BLaER1 (cell line): ENCODE results near the gene BRD3OS.
A peak's percentile ranks its signal among the peaks of the same experiment; 100 is the strongest.

Experiments used
- H3K27ac ChIP-seq: shearing (Covaris generic); formaldehyde crosslinking; 2 replicates; pipeline ENCODE4 v1.8.1; 2022
- H3K27me3 ChIP-seq: shearing (Covaris generic); formaldehyde crosslinking; 2 replicates; pipeline ENCODE4 v1.8.1; 2022
- H3K36me3 ChIP-seq: shearing (Covaris generic); formaldehyde crosslinking; 2 replicates; pipeline ENCODE4 v1.8.1; 2022
- H3K4me1 ChIP-seq: shearing (Covaris generic); formaldehyde crosslinking; 2 replicates; pipeline ENCODE4 v1.8.1; 2022
- H3K4me2 ChIP-seq: shearing (Covaris generic); formaldehyde crosslinking; 2 replicates; pipeline ENCODE4 v1.8.1; 2022
- H3K4me3 ChIP-seq: shearing (Covaris generic); formaldehyde crosslinking; 2 replicates; pipeline ENCODE4 v1.8.1; 2022
- H3K9ac ChIP-seq: shearing (Covaris generic); formaldehyde crosslinking; 2 replicates; pipeline ENCODE4 v1.8.1; 2022
- H3K9me3 ChIP-seq: shearing (Covaris generic); formaldehyde crosslinking; 2 replicates; pipeline ENCODE4 v1.8.1; 2022
- H4K20me1 ChIP-seq: shearing (Covaris generic); formaldehyde crosslinking; 2 replicates; pipeline ENCODE4 v1.8.1; 2022
- Cebpa-rat ChIP-seq: shearing (Covaris generic); IDR thresholded peaks from 2 replicates; pipeline ENCODE4 v1.8.1; 2022

The BRD3OS gene

DNA sequence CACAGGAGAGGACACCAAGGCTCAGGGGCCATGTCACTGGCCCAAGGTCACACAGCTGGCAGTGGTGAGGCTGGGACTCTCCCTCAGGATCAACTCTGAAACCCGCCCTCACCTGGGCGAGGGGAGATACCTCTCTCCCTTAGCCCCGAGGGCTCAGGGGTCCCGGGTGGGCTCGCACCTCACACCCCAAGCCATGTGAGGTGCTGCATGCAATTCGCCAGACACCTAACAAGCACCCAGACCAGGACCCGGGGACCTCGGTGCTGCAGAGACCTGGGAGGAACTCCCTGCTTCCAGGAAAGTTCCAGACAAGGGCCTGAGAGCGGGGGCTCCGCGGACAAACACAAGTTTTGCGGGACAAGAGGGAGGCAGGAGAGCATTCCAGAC is 23.3 kb downstream of the BRD3OS start:
- Histone ChIP-seq H3K4me1 (peaks cover 16% of the 10 kb centered on the region), H3K27ac (no peak overlapping the region), H3K4me2 (no peak overlapping the region), H3K9me3 (no peaks in the 10 kb centered on the region), H3K9ac (no peak overlapping the region), H3K36me3 (peaks cover 96% of the 10 kb centered on the region), H3K27me3 (no peaks in the 10 kb centered on the region), H3K4me3 (no peak overlapping the region), H4K20me1 (peaks cover 100% of the 10 kb centered on the region)
- no peak for TF ChIP-seq Cebpa-rat

DNA sequence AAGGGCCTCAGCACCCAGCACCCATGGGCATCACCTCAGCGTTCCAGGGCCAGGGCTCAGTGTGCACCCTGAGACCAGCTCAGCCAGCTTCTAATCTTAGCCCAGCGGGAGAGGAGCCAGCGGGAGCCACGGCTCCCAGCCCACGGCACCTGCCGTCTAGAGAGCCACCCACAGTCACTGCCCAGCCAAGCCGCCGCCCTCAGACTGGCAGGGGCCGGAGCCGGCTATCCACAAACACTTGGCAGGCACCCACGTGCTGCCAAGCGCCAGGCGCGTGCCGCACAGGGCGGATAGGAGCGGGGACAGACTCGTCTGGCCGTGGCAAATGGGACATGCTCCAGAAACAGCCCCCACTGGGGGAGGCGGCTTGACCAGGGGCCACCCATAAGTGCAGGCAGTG is 24.0 kb downstream of the BRD3OS start:
- no peak overlapping the region for H3K27ac ChIP-seq
- H3K27me3 ChIP-seq, result no peaks in the 10 kb centered on the region
- H3K9ac ChIP-seq, result no peak overlapping the region
- no peak for TF ChIP-seq Cebpa-rat
- no peak overlapping the region for H3K4me2 ChIP-seq
- H3K4me3 ChIP-seq, result no peak overlapping the region
- peaks cover 22% of the 10 kb centered on the region for H3K4me1 ChIP-seq
- no peaks in the 10 kb centered on the region for H3K9me3 ChIP-seq
- peaks cover 100% of the 10 kb centered on the region for H4K20me1 ChIP-seq
- peaks cover 89% of the 10 kb centered on the region for H3K36me3 ChIP-seq

DNA sequence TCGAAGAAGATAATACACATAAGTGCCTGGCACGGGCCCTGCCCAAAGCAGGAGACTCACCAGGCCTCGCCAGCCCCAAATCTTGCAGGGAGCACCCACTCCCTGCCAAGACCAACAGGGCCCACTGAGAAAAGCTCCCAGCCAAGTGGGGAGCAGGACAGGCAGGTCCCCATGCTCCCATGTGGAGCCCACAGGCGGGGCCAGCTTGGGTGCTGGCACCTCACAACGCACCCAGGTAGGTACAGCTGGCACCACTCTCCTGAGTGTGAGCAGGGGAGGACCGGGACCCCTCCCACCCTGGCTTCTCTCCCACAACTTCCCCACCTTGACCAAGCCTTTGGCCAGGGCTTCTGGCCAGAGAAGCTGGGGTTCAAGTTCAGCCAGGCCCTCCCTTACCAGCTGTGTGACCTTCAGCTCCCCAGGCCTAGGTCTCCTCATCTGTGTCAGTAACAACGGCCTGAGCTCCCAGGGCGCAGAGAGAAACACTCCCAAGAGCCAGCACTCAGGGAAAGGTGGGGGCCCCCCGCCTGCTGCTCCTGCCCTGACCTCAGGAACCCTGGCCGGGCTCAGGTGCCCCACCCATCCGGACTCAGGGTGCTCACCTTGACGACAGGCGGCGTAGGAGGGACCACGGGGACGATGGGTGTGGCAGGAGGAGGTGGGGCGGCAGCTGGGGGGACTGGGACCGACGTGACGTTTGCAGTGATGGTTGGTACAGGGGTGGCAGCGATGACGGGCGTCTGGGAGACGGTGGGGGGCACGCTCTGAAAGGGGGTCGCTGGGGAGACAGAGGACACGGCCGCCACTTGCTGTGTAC is 24.7 kb downstream of the BRD3OS start:
- TF ChIP-seq Cebpa-rat, result no peak
- H3K9ac ChIP-seq, result no peak overlapping the region

DNA sequence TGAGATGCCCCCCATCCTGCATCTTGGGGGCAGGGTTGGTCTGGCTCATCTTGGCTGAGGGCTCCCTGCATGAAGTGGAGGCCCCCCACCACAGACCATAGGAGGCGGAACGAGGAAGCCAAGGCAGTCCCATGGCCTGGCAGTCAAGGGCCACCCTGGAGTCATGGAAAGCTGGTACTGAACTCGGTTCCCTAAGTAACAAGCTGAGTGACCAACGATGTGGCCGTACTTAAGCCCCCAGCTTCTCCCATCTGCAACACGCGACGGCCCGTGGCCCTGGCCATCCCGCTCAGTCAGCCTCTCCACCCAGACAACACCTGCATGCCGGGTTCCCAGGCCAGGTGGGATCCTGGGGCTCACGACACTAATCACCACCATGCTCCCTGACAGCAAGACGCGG is 25.4 kb downstream of the BRD3OS start:
- H3K36me3 ChIP-seq, result peaks cover 83% of the 10 kb centered on the region
- H3K9ac ChIP-seq, result no peak overlapping the region
- H3K4me3 ChIP-seq, result no peak overlapping the region
- no peak overlapping the region for H3K27ac ChIP-seq
- no peak overlapping the region for H3K4me2 ChIP-seq
- no peak for TF ChIP-seq Cebpa-rat
- H4K20me1 ChIP-seq, result peaks cover 100% of the 10 kb centered on the region
- no peaks in the 10 kb centered on the region for H3K27me3 ChIP-seq
- H3K9me3 ChIP-seq, result no peaks in the 10 kb centered on the region
- peaks cover 37% of the 10 kb centered on the region for H3K4me1 ChIP-seq

More for the DNA sequence above, 24.7 kb downstream of the BRD3OS start:
- Histone ChIP-seq H3K9me3 (no peaks in the 10 kb centered on the region), H3K36me3 (peaks cover 83% of the 10 kb centered on the region), H3K4me3 (no peak overlapping the region), H3K27ac (no peak overlapping the region), H4K20me1 (peaks cover 100% of the 10 kb centered on the region), H3K27me3 (no peaks in the 10 kb centered on the region), H3K4me1 (peaks cover 30% of the 10 kb centered on the region), H3K4me2 (no peak overlapping the region)

DNA sequence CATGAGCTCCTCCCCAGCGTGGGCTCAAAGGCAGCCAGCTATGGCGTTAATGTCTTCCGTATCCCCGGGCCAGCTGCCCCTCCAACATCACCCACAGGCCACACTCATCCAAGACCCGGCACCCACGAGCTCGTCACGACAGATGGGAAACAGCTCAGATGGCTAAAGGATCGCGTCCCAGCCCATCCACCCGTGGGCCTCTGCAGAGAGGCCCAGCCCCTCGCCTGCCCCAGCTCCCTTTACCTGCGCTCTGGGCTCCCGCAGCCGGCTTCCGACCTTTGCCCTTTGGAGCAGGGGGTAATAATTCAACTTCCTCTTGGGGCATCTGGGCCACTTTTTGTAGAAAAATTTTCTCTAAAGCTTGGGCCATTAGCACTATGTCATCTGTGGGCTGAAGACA is 26.0 kb downstream of the BRD3OS start:
- Histone ChIP-seq H3K9ac (no peak overlapping the region), H3K36me3 (peaks cover 78% of the 10 kb centered on the region), H3K27ac (no peak overlapping the region), H4K20me1 (peaks cover 100% of the 10 kb centered on the region), H3K27me3 (no peaks in the 10 kb centered on the region), H3K4me1 (peaks cover 43% of the 10 kb centered on the region), H3K4me2 (no peak overlapping the region), H3K9me3 (no peaks in the 10 kb centered on the region), H3K4me3 (no peak overlapping the region)
- TF ChIP-seq Cebpa-rat, result no peak

DNA sequence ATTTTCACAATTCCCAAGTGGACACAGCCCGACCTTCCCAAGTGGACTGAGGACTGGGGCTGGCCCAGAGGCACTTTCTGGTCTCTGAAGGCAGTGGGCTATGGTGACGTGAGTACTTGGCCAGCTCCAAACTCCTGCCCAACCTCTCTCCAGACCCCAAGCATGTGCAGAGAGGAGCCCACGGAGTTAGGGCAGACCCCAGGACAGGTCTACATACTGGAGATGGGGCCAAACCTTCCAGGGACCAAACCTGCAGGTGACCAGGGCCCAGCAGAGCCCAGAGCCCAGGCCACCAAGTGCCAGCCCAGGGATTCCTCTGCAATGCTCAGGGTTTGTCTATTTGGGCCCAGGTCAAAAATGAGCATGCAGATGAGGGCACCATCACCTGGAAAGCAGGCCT is 27.2 kb downstream of the BRD3OS start:
- Histone ChIP-seq H3K4me1 (peaks cover 55% of the 10 kb centered on the region), H3K4me2 (peak overlapping the region; percentile 90), H3K27ac (peak overlapping the region; percentile 68), H3K27me3 (no peaks in the 10 kb centered on the region), H3K9me3 (no peaks in the 10 kb centered on the region), H4K20me1 (peaks cover 100% of the 10 kb centered on the region), H3K4me3 (peak overlapping the region; percentile 48), H3K9ac (peak overlapping the region; percentile 63), H3K36me3 (peaks cover 74% of the 10 kb centered on the region)
- TF ChIP-seq Cebpa-rat, result no peak

DNA sequence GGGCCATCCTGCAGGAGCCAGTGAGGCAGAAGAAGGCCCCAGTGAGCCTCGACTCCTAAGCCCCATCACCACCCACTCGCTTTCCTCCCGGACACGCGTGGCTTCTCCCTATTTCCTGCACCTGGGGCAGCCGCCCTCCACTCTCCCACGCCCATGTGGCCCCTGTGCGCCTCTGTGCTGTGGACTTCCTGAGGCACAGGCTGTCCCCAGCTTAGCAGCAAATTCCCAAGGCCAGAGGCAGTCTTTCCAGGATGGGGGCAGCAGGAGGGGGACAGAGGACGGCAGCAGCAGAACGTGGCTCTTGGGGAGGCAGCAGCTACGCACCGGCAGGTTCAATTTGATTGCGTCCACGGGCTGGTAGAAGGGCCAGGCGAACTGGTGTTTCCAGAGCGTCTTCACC is 27.7 kb downstream of the BRD3OS start:
- peak overlapping the region; percentile 90 for H3K4me2 ChIP-seq
- no peaks in the 10 kb centered on the region for H3K27me3 ChIP-seq
- H3K4me3 ChIP-seq, result peak overlapping the region; percentile 48
- peaks cover 74% of the 10 kb centered on the region for H3K36me3 ChIP-seq
- H3K27ac ChIP-seq, result peak overlapping the region; percentile 68
- no peaks in the 10 kb centered on the region for H3K9me3 ChIP-seq
- peak overlapping the region; percentile 63 for H3K9ac ChIP-seq
- TF ChIP-seq Cebpa-rat, result no peak
- peaks cover 59% of the 10 kb centered on the region for H3K4me1 ChIP-seq
- H4K20me1 ChIP-seq, result peaks cover 100% of the 10 kb centered on the region

DNA sequence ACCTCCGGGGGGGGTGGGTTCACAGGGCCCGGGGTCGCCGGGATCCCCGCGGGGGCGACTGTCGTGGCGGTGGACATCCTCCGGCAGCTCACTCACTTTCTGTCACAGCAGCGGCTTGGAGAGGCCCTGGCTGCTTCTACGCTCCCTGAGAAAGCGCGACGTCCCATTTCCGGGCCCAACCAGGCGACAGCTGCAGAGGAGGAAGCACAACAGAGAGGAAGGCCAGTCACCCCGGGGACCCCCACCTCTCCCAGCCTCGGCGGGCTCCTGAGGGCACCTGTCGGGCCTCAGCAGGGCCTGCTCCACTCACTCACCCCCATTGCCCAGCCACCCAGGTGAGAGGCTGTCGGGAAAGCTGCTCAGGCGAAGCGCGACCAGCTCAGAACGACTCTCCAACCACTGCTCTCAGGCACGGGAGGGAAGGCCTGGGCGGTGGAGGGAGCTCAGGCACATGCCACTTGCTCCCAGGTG is 28.2 kb downstream of the BRD3OS start:
- Histone ChIP-seq H3K27ac (peak overlapping the region; percentile 68), H3K4me1 (peaks cover 64% of the 10 kb centered on the region), H3K4me2 (peak overlapping the region; percentile 90), H3K9me3 (no peaks in the 10 kb centered on the region), H4K20me1 (peaks cover 100% of the 10 kb centered on the region), H3K9ac (peak overlapping the region; percentile 63), H3K36me3 (peaks cover 74% of the 10 kb centered on the region), H3K4me3 (peak overlapping the region; percentile 48; the same call in 1 of the 2 replicates), H3K27me3 (no peaks in the 10 kb centered on the region)
- no peak for TF ChIP-seq Cebpa-rat

DNA sequence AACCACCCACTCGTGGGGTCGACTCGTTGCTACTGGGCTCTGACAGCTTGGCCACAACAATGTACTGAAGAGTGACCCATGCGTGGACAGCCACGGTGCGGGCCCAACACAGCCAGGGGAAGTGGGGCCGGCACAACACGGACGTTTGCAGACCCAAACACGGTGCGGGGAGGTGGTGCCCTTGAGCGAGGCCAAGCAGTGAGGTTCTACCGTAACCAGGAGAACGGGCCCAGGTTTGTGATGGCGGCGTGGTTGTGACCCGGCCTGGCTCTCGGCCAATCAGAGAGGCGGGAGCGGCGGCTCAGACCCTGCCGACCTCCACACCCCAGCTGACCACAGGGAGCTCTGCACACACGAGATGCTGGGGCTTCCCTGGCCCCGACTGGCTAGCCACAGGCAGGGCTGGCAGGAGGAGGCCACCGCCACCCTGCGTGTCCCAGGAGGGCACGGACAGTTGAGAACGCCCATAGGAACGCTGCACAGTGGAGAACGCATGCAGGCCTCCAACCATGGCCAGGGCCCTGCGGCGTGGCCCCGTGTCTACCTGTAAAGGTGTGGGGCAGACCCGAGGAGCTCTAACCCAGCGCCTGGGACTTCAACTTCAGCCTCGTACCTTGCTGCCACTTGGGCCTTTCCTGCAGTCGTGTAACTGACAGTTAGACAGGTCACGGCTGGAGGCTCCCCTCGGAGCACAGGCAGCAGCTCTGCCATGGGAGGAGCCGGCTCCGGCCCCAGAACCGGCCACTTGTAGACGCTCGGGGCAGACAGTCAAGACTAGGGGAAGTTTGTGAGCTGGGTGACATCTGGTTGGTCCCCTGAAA is 28.9 kb downstream of the BRD3OS start:
- Histone ChIP-seq H3K36me3 (peaks cover 67% of the 10 kb centered on the region), H3K9me3 (no peaks in the 10 kb centered on the region), H4K20me1 (peaks cover 100% of the 10 kb centered on the region), H3K4me3 (no peak overlapping the region), H3K27me3 (no peaks in the 10 kb centered on the region), H3K9ac (peak overlapping the region; percentile 63), H3K4me1 (peaks cover 72% of the 10 kb centered on the region), H3K4me2 (peak overlapping the region; percentile 90), H3K27ac (peak overlapping the region; percentile 68)
- no peak for TF ChIP-seq Cebpa-rat
